Measurements from ENCODE around the gene DIP2C. TPM values are rescaled to one million over a fixed set of nuclear protein-coding genes. Genes with fewer than 3 reads are reported as not detected.
"Not testable (repeated sequence)": the region's sequence is repeated elsewhere in the genome, so short reads cannot be mapped to it uniquely, and the experiment has no call there.

The DIP2C gene
- total RNA-seq, 1 donor from 2014 or later: 16.7 TPM

- DNase-seq: not testable (repeated sequence)
Measured at GRCh38 chr10:532331-532730, 157.1 kb downstream of the DIP2C start.

DNA sequence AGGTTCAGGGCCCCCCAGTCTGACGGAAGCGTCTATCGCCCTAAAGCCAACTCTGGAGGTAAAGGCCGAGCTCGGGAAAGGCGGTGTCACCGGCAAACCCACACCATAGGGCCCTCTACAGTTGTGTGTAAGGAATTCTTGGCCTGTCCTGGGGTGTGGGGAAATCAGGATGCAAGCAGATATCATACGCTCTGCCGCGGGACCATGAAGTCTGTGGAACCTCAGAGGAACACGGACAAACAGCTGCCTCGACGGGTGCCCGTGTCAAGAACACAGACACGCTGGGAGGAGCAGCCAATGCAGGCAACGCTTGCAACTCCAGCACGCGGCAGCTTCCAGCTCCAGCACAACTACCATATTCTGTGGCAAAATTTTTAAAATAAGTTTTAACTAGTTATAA, 157.9 kb downstream of the DIP2C start:
- no peak for DNase-seq

- DNase-seq: no peak
Measured at GRCh38 chr10:530717-531116, 158.8 kb downstream of the DIP2C start.

- no peak for DNase-seq
Measured at GRCh38 chr10:529468-530230, 159.8 kb downstream of the DIP2C start.

DNA sequence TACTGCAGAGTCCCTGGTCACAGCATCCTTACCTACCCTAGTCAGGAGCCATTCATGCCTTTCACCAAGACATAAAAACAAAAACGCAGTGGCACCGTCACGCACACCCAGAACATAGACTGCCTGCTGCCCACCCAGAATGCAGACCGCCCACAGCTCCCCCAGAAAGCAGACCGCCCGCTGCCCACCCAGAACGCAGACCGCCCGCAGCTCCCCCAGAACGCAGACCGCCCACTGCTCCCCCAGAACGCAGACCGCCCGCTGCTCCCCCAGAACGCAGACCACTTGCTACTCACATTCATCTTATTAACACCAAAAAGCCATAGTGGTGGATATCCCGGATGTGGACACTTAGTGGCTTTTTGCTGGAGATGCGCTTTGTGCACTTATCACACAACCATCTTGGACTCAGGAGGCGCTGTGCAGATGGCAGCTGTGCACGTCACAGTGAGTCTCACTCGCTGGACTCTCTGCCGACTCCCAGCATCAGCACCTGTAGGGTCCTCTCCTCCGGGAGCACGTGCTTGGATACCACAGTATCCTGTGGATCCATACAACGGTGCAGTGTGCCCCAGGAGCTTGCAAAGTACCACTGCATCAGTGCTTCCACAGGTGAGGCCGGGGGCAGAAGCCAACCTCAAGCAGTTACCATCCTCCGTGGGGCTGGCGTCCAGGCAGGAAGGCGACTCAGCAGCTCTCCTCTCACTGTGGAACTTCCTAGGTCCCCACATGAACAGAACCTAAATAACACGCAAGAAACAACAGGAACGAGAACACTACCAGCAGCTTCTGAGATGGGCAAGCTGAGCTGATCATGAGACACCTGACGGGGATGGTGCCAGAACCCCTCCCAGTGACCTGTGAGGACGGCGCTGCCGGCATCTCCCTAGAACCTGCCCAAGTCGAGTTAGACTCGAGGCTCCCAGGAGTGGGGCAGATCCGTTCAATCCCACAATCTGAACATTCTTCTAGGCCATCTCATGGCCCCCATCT, 161.0 kb downstream of the DIP2C start:
- no peak for DNase-seq

DNA sequence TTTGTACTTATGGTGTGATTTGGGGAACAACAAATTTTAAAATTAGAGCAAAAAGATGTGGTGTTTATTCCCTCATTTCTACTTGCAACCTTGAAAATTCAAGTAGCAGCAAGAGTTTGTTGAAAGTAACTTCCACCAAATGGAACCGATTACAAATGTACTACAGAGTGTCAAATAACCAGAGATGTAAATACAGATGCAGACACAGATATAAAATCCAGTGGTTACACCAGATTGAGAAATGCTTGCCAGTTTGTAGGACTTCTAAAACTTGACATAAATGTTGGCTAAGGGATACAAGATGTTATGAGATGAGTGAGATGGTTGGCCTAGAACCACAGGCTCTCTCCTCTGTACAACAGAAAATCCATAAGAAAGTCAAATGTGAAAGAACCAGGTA, 162.1 kb downstream of the DIP2C start:
- DNase-seq: no peak

- DNase-seq: no peak
Measured at GRCh38 chr10:526651-527312, 162.7 kb downstream of the DIP2C start.

DNA sequence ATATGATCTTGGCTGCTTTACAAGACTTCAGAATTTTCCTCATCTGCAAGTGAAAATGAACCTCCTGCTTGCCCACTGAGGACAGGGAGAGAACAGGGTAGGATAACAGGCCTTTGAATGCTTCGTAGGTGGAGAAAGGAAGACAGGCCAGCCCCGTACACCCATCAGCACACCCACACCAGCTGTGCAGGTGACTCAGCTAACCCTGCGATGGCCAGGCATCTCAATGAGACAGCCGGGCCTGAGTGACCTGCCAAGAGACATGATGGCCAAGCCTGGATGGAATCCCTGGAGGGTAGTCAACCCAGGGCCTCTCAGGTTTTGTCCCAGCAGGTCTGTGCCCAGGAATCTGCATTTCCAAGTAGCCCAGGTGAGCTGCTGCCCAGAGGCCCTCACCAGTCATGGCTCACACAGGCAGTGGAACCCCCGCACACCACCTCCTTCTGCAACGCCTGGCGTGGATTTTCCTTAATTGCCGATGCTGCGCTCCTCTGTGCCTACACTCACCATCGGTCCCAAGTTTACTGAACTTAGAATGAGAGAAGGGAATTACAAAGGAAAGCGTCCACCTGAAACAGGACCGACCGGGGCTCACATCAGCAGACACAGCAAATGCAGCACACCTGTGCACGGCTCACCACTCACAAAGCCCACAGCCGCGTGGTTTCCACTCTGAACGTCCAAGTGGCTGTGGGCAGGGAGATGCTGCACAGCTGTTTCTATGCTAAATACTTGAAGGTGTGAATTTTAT, 163.7 kb downstream of the DIP2C start:
- DNase-seq: no peak

DNA sequence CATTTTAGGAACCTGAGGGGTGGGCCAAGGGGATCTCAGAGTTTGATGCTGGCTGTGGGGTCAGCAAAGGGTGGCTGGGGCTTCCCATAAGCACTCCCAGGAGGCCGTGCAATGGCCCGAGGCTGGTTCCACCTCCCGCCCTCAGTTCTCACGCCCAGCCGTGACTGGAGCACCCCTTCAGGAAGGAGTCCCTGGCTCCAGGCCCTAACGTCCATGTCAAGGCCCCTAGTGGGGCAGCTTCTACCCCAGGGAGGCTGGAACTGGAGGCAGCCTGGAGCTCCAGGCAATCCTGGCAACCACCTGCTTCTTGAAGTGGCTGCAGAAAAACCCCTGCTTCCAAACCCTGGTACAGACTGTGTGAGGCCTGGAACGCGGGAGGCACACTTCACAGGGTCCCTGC, 165.5 kb downstream of the DIP2C start:
- no peak for DNase-seq

DNA sequence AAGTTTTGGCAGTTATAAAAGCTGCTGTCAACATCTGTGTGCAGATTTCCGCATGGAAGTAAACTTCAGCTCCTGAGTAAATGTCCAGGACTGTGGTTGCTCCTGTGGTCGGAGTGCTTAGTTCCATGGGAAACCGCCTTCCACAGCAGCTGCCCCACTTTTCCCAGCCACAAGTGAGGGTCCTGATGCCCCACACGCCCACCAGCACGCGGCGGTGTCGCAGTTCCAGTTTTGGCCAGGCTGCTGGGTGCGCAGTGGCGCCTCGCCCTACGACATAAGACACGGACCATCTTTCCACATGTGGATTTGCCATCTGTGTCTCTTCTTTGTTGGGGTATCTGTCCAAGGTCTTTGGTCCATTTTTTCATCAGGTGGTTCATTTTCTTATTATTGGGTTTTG, 167.1 kb downstream of the DIP2C start:
- no peak for DNase-seq

GRCh38 chr10:521261-522250, 167.9 kb downstream of the DIP2C start:
- DNase-seq: peak; percentile 28

DNA sequence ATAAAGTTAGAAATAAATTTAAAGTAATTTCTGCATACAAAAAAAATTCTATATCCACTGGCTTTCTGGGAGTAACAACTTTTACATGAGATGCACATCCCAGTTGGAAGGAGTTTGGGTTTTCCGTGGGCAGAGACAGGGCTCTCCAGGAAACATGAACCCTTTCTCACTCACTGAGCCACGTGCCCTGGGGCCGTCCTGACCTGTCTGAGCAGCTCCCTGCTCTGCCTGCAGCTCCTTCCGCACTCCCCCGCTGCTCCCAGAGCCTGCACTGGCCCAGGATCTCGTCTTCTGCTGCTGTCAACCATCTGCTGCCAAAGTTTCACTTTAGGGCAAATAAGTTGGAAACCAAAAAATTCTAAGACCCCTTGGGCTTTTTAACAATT, 169.1 kb downstream of the DIP2C start:
- no peak for DNase-seq

DNA sequence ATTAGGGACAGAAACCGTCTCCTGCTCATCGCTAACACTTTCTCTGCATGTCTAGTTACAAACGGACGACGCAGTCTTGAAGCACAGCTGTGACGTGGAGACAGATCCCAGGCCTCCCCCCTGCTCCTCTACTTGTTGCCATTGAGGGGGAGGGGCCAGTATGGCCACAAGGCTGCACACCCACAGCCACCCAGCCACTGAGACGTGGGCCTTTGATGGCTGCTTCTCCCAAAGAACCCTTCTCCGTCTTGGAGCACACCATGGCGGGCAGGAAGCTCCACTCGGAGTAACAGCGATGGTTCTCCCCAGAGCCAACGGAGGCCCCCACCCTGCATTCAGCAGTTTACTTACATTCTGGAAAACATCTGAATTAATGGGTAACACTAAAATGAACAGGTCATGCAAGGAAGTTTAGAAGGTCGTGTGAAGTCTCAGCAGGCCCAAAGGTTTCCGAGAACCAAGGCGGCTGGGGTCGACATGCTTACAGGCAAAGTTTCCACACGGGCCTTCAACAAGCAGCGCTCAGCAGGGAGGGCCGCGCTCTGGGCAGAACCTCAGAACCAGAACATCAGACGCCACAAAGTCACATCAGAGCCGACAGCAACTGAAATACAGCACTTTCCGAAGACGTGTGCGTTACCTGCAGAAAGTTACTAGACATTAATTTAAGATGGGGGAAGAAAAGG, 169.6 kb downstream of the DIP2C start:
- DNase-seq: no peak

DNA sequence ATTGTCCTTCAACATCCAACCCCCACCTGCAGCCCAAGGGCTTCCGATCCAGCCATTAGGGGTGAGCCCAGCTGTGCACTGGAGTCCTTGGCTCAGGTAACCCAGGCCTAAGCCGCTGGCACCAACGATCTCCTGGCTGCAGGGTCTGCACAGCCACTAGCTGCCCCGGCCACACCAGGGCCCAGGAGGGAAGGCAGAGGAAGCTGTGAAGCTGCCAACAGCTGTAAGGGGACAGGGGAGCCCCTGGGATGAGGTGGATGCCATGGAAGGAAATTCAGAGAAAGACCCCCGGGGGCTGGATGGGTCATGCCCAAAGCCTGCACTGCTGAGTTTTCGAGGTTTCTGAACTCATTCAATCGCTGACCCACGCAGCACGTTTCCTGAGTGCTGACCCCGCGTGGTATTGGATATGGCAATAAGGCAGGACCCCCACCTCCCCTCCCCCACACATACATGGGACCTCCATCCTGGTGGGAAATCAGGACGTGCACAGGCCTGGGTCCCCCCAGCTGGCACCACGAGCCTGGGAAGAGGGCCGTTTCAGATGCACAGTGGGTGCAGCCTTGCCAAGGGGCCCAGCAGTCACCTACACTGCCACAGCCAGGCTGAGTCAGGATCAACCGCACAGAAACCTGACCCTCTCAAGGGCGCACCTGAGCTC, 170.3 kb downstream of the DIP2C start:
- no peak for DNase-seq

DNA sequence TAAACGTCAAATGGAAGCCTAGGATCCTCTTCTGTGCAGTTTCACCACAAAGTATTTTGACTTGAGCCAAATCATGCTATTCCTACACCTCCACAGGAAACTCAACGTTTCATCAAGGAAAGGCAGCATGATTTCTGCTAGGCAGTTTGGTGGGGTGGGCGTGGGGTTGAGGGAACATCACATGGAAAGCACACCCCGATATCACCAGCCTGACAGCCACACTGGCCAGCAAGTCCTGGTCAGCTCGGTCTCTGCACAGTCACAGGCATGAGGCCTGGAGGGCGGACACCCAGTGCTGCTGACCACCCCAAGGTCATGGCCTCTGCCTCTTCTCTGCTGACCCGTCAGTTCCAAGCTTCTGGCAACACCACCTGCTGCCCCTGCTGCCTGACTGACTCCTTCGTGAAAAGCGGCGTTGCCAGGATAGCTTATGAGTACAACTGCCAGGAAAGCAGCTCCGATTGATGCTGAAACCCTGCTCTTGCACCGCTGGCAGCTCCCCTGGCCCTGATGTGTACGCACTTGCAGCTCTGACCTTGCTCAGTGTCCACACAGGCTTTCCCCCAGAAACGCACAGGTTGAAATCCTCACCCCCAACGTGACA, 171.5 kb downstream of the DIP2C start:
- DNase-seq: no peak

GRCh38 chr10:517241-517830, 172.1 kb downstream of the DIP2C start:
- no peak for DNase-seq

- DNase-seq: no peak
Measured at GRCh38 chr10:516764-517163, 172.7 kb downstream of the DIP2C start.

- DNase-seq: no peak
Measured at GRCh38 chr10:515674-516073, 173.8 kb downstream of the DIP2C start.
